ENCODE measurements around the gene UBA7. TPM values are rescaled to one million over a fixed set of nuclear protein-coding genes. Genes with fewer than 3 reads are reported as not detected.
"Not testable (repeated sequence)": the region's sequence is repeated elsewhere in the genome, so short reads cannot be mapped to it uniquely, and the experiment has no call there.

The UBA7 gene, protein sequence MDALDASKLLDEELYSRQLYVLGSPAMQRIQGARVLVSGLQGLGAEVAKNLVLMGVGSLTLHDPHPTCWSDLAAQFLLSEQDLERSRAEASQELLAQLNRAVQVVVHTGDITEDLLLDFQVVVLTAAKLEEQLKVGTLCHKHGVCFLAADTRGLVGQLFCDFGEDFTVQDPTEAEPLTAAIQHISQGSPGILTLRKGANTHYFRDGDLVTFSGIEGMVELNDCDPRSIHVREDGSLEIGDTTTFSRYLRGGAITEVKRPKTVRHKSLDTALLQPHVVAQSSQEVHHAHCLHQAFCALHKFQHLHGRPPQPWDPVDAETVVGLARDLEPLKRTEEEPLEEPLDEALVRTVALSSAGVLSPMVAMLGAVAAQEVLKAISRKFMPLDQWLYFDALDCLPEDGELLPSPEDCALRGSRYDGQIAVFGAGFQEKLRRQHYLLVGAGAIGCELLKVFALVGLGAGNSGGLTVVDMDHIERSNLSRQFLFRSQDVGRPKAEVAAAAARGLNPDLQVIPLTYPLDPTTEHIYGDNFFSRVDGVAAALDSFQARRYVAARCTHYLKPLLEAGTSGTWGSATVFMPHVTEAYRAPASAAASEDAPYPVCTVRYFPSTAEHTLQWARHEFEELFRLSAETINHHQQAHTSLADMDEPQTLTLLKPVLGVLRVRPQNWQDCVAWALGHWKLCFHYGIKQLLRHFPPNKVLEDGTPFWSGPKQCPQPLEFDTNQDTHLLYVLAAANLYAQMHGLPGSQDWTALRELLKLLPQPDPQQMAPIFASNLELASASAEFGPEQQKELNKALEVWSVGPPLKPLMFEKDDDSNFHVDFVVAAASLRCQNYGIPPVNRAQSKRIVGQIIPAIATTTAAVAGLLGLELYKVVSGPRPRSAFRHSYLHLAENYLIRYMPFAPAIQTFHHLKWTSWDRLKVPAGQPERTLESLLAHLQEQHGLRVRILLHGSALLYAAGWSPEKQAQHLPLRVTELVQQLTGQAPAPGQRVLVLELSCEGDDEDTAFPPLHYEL
- 162 TPM for total RNA-seq

DNA sequence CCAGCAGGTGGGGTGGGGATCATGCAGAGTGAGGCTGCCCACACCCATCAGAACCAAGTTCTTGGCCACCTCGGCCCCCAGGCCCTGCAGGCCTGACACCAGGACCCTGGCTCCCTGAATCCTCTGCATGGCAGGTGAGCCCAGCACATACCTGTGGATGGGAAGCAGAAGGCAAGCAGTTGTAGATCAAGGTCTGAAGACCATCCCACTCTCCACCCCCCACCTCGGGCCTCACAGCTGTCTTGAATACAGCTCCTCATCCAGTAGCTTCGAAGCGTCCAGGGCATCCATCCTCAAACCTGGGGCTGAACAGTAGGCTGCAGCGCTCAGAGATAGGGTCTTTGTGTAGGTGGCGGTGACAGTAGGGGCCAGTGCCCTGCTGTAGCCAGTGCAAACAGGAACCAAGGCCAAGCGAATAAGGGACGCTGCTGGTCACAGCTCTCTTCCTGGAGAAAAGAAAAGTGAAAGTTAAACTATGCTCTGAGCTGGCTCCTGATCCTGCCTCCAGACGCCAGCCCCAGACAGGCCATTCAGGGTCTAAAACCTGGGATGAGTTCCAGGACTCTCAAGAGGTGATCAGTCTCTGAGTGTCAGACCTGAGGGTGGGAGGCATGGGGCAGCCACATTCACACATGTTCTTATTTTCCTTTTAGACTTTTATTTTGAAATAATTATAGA is at the start of gene UBA7:
Gene UBA7 (minus strand): TSS at position 457 of the 678 bp plus-strand sequence. CDS start 166 bp downstream, at position 291.
- DNase-seq (ENCODE audit: low spot score): peak; percentile 65

DNA sequence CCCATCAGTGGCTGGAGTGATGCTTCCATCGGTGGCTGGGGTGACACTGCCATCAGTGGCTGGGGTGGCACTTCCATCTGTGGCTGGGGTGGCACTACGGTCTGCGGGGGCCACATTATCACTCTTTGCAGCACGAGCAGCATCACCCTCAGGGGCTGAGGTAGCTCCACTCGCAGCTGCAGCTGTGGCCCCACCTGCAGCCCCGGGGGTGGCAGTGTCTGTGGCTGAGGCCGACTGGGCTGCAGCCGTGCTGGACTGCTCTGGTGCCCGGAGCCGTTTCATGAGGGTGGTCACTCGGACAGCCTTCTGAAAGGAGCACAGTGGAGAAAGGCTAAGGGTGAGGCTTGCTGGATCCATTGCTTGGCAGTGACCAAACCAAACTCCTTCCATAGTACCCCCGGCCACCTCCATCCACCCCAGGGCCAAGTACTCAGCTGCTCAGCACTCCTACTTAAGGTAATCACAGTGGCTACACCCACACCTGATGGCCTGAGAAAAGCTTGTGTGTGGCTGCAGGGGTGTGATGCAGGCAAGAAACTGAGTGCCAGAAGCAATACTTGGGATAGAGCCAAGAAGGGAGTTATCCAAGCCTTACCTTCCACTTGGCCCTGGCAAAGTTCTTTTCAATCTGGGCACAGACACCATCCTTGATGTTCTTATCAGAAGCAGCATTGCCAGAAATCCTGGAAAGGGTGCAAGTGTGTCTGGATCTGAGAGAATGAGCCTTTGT is 46.0 kb upstream of the UBA7 start:
- DNase-seq (ENCODE audit: low spot score): no peak

DNA sequence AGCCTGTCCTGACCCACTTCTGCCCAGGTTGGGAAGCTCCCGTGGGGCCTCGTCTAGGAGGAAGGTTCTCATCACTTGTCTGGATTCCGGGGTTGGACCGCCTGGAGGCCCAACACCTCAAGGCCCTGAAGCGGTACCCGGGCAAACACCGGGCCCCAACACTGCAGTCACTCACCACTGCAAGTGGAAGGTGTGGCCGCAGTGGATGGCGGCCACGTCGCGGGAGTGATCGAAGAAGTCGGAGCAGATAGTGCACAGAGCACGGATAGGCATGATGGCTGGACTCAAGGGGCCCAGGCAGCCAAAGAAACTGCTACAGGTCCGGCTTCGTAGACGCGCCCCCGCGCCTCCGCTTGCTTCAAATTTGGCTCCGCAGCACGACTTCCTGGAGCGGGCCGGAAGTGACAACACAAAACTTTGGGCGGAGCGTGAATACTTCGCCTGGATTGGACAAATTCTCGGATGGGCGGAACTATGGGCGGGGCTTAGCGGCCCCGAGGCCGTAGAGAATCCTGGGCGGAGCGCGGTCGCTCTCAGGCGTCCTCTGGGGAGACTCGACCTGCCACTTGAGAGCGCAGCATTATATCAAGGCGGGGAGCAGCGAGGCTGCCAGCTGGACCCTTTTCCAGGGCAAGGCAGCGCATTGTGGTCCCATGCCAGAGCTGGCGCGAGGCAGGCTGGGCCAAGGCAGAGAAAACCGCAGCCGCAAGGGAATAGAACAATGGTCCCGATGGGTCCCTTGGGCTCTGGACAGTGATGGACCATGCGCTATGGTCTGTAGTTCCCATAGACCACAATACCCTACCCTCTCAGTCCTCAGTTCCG is 42.6 kb upstream of the UBA7 start, which contains the start of gene TRAIP:
Gene TRAIP (minus strand): TSS at position 384 of the 825 bp plus-strand sequence. CDS start 111 bp downstream, at position 273.
- peak; percentile 96 for DNase-seq (ENCODE audit: low spot score)

DNA sequence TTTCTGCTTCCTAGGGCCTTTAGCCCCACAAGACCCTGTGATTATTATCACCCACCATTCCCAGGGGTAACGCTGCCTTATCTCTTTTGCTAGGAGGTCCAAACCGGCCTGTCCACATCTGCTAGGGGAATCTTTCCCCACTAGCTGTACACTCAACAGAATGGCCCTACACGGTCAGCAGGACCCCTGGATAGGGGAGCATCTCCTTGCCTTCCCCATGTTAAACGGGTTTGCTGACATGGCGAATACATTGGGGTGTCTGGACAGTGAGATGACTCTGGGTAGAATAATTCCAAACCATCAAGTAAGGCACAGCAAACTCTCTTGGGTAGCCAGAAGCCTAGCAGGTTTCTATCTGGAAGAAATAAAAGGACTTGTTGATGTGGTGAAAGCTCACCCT is 41.9 kb upstream of the UBA7 start:
- no peak for DNase-seq (ENCODE audit: low spot score)

DNA sequence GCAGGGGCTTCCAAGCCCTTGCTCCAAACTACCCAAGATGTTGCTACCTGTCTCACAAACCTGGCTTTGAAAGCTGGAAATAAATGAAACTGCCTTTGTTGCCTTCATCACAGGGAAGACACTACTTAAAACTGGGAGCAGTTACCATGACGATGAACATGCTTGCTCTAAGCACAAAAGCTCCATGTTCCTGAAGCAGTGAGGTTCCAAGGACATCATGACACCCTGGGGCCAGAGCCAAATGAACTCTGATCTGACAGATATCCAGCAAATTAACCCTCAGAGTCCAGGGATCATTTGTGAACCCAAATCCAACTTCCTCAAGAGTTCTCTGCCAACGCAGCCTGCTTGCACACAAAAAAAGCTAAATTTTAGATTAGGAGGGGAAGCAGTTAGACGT is 31.9 kb upstream of the UBA7 start:
- no peak for DNase-seq (ENCODE audit: low spot score)

DNA sequence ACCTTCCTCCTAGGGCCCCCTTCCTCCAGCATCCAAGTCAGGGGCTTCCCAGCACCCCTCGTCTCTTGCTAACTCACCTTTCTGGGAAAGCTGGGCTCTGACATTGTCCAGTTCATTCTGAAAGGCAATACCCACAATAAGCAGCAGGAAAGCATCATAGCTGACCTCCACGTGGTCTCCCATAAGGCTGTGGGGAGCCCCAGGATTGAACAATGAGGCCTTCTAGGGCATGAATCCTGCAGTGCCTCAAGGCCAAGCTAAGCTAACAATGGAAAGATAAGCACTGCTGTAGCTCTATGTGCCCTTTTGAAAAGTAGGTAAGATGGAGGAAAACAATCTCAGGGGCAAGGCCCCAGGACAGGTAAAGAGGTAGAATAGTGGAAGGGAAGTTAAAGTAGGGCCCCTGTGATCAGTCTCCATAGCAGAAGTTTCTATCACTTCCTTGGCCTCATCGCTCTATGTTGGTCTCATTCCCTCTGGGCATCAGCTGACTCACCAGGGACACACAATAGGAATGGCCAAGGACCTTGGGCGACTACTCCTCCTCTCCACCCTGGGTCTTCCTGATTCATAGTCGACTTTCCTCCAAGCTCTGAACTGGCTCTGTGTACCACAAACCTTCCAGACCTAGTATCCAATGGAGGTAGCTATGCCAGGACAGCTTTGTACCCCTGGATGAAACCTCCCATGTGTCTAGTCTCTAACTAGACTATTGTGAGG is 30.9 kb upstream of the UBA7 start:
- no peak for DNase-seq (ENCODE audit: low spot score)

DNA sequence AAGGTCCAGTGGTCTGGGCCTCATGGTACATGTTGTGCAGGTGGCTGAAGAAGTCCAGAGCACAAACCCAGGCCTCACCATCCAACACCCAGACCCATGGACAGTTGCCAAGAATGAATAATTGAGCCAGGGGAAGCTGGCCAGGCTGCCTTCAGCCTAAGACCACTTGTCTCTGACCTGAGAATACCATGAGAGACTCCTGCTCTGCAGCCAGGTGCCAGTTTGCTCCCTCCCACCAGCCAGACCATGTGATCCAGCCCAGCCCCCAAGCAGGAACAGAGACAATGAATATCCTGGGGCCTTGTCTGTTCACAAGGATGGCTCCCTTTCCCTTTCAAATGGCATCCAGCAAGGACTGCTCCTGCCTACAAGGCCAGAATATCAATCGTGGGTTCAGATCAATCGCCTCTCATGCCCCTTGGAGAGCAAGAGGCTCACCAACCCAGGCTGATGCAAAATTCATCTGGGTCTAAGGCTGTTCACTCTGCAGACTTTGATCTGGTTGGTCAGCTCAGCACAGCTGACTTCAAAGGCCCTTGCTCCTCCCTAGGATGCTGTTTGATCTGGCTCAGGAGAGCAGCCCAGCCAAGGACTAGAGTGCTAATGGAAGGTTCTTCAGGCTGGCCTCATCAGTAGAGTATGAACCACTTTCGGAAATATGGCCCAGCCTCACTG is 29.2 kb upstream of the UBA7 start:
- no peak for DNase-seq (ENCODE audit: low spot score)

DNA sequence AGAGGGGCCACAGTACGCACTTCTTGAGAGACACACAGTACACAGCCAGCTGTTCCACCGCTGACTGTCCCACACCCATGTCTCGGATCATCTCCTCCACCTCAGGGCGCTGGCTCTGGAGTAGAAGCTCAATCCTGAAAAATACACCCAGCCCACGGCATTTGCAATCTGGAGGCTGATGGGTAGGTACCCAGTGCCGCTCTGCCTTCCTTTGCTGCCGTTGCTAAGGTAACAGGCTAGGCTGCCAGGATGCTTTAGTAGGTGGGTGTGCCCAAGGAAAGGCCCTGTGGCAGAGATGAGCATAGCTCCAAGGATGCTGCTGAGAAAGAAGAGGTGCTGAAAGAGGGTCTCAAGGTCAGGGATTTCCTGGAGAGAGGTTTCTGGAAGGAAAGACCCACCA is 28.1 kb upstream of the UBA7 start:
- no peak for DNase-seq (ENCODE audit: low spot score)

DNA sequence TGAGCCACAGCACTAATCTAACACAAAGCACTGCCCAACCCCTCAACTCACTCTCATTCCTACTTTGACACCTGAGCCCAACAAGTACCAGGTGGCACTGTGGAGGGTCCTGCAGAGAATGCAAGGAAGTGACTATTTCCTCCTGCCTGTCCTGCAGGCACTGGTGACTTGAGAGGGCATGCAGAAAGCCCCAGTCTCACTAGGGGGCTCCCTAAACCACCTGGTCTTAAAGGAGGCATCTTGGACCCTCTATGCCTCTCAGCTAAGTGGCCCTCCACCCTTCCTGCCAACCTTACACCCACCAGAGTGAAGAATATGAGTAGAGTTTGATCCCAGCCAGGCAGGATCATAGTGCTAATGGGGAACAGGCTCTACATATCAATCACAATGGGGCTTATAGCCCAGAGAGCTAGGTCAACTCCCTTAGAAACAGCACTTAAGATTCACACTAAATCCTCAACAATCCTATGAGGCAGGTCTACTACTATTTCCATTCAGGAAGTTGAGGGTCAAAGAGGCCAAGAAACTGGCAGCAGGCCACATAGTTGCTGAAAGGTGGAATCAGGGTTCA is 27.5 kb upstream of the UBA7 start:
- DNase-seq (ENCODE audit: low spot score): no peak

DNA sequence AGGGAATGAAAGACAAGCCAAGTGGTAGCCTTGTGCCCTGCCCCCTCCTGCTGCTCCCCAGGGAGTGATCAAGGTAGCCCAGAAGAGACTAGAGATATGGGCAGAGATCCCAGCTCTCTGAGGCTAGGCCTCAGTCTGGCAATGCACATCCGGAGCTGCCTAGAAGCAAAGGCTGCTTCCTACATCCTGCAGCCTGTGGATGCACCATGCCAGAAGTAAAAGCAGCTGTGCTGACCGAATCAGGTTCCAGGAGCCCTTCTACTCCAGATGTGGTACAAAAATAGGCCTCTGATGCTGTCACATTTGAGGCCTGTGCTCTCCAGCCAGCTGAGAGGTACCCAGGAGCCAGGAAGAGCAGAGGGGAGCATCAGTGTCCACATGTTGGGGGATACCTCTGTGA is 26.6 kb upstream of the UBA7 start:
- no peak for DNase-seq (ENCODE audit: low spot score)

DNA sequence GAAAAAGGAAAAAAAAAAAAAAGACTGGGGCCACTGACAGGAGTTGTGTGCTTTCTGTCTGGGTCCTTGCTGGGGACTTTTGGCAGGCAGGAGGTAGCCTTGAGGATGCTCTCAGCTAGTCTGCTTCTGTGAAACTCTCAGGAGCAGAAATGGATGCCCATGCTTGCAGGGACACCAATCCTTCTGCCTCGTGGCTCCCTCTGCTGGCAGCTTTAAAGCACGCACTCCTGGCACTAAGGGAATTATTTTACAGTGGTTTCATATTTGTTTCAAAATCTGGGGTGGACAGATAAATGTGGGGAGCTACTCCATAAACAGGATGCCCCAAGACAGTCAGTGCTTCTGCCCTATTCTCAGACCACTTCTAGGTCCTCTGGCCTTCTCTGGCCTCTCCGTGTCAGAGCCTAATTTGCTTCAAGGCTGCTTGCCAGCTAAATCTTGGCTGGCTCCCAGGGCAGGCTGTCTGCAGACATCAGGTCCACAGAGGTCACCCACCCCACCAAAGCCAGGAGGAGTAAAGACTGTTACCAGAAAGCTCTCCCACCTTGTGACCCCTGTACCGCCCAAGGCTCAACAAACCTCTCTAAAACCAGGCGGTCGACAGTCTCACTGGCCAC is 25.5 kb upstream of the UBA7 start:
- peak; percentile 87 for DNase-seq (ENCODE audit: low spot score)

DNA sequence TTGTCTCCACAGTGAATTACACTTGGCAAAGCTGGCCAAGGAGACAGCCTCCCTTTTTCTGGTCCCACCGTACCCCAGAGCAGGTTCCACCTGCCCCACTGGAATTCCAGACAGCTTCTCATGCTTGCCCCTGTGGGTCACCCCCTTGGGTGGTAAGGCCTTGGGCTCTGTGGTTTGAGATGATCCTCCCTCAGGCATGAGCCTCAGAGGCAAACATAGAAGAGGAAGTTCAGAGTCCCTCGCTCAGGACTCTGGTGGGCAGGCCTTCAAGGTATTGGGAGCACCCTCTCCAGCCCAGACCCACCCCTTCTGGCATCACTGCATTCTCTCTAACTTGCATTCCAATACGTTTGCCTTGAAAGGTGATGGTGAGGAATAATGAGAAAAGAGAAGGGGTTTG is 17.6 kb upstream of the UBA7 start:
- no peak for DNase-seq (ENCODE audit: low spot score)

DNA sequence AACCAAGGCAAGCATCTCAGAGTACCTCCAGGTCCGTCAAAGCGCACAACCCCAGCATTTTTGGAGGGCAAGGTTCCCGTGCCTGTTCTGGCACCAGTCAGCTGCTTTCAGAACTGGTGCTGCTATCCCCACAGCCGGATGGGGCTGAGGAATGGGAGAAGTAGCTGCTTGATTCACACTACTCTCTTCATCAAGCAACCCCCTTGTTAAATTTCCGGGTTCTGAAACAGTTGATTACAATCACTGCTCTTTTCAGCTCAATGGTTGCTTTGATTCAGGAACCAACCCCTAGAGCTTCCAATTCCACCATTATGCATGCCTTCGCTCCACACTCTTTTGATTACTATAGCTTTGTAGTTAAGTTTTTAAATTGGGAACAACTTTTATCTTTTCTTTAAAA is 12.3 kb upstream of the UBA7 start:
- DNase-seq (ENCODE audit: low spot score): no peak

DNA sequence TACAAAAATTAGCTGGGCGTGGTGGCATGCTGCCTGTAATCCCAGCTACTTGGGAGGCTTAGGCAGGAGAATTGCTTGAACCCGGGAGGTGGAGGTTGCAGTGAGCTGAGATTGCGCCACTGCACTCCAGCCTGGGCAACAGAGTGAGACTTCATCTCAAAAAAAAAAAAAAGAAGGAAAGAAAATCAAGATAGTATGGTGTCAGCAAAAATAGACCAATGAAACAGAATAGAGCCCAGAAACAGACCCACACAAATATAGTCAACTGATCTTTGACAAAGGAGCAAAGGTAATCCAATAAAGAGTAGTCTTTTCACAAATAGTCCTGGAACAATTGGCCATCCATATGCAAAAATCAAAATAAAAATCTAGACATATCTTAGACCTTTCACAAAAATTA is 9.4 kb upstream of the UBA7 start:
- DNase-seq (ENCODE audit: low spot score): not testable (repeated sequence)

DNA sequence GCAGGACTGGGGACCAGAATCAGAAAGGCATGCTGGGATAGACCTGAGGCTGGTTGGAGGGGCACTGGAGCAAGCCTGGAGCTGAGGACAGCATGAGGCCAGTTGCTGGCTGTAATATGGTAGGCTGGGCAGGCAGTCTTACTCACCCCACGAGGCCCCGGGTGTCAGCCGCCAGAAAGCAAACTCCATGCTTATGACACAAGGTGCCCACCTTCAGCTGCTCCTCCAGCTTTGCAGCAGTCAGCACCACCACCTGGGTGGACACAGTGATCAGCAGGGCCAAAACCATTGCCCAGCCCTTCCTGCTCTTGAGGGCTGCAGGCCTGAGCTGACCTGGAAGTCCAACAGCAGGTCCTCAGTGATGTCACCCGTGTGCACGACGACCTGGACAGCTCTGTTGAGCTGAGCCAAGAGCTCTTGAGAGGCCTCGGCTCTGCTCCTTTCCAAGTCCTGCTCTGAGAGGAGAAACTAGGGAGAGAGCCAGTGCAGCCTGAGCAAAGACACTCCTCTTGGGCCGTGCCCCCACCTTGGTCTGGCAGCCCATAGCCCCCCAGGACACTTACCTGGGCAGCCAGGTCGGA is 747 bp downstream of the UBA7 start:
- DNase-seq (ENCODE audit: low spot score): no peak

DNA sequence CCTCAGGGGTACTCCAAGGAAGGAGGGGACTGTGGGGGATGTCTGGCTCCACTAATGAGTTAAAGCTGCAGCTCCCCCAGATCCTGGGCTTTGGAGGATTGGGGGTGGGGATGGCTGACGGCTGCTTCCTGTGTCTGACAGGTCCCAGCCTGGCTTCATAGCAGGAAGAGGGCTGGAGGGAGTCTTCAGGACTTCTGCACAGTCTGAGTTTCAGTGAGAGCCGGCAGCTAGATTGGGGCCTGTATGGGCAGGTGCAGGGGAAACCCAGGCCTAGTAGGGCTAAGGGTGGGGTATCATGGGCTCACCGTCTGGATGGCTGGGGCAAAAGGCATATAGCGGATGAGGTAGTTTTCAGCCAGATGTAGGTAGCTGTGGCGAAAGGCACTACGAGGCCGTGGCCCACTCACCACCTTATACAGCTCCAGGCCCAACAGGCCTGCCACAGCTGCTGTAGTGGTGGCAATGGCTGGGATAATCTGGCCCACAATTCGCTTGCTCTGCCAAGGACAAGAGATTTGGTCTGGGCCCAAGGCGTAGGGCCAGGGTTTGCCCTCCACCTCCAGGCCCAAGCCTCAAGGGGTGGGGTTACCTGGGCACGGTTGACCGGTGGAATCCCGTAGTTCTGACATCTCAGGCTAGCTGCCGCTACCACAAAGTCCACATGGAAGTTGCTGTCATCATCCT is 6.2 kb downstream of the UBA7 start:
- DNase-seq (ENCODE audit: low spot score): peak; percentile 65

DNA sequence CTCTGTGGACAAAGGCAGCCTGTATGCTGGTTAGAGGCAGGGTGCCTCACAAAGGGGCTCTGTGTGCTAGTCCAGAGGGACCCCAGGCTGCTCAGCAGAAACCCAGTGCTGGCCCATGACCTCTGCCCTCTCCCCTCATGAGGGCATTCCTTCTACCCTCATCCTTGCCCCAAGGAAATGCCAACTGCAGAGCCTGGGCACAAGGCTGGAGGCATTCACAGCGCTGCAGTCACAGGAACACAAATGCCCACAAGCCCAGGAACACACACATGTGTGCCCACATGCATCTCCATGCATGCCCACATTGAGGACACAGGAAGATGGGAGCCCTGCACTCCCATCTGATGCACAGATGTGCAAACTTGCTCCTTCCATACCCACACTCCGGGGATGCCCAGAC is 6.9 kb downstream of the UBA7 start:
- no peak for DNase-seq (ENCODE audit: low spot score)
